B cell (primary cell): Measurements from ENCODE around the gene WAC.

Source experiments
- EZH2 ChIP-seq: IDR thresholded peaks from 2 replicates; pipeline ENCODE4 v1.6.1; 2012; ENCODE audit warnings: borderline replicate concordance, low read depth, mild to moderate bottlenecking, moderate library complexity, low read length; ENCODE audit not compliant: insufficient read depth, poor library complexity, severe bottlenecking
- TF ChIP-seq, protein P1 (sequence below): fragments of 200-600 bp; IDR thresholded peaks from one replicate; pipeline ENCODE4 v1.8.0; 2022; ENCODE audit warnings: antibody characterized with exemption, mild to moderate bottlenecking

DNA sequence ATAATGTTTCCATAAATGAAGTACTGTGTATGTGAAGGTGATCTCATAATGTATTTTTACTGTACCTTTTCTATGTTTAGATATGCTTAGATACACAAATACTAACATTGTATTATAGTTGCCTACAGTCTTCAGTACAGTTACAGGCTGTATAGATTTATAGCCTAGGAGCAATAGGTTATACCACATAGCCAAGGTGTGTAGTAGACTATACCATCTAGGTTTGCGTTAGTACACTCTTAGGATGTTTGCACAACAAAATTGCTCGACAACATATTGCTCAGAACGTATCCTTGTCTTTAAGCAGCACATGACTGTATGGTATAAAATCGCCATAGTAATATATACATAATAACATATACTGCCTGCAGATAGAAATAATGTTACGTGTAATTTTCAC, 42.9 kb downstream of the WAC start:
- no peak for TF ChIP-seq EZH2
- TF ChIP-seq, protein P1, sequence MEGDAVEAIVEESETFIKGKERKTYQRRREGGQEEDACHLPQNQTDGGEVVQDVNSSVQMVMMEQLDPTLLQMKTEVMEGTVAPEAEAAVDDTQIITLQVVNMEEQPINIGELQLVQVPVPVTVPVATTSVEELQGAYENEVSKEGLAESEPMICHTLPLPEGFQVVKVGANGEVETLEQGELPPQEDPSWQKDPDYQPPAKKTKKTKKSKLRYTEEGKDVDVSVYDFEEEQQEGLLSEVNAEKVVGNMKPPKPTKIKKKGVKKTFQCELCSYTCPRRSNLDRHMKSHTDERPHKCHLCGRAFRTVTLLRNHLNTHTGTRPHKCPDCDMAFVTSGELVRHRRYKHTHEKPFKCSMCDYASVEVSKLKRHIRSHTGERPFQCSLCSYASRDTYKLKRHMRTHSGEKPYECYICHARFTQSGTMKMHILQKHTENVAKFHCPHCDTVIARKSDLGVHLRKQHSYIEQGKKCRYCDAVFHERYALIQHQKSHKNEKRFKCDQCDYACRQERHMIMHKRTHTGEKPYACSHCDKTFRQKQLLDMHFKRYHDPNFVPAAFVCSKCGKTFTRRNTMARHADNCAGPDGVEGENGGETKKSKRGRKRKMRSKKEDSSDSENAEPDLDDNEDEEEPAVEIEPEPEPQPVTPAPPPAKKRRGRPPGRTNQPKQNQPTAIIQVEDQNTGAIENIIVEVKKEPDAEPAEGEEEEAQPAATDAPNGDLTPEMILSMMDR: no peak
